DND-41 (cell line): ENCODE data around the gene ZNF212.

Experiments
- CTCF ChIP-seq: IDR thresholded peaks from 2 replicates; pipeline ENCODE4 v1.5.1; 2012; ENCODE audit warnings: borderline replicate concordance, low read length, moderate library complexity, mild to moderate bottlenecking; ENCODE audit not compliant: poor library complexity, severe bottlenecking; ENCODE audit errors: extremely low read depth
- EZH2 ChIP-seq: IDR thresholded peaks from 3 replicates; pipeline ENCODE4 v1.6.1; 2012; ENCODE audit warnings: borderline replicate concordance, low read depth, mild to moderate bottlenecking, moderate library complexity, low read length, inconsistent platforms; ENCODE audit not compliant: severe bottlenecking

GRCh38 chr7:149284343-149284742, 44.9 kb downstream of the ZNF212 start:
- no peak for TF ChIP-seq CTCF
- no peak for TF ChIP-seq EZH2
